GM21423 (cell line): ENCODE results near the gene HPCAL1.

Experiments used
- ATAC-seq: cut with Tn5 transposase; IDR thresholded peaks from one replicate; pipeline ENCODE4 v1.9.1; 2021; ENCODE audit warnings: mild to moderate bottlenecking, moderate library complexity; ENCODE audit not compliant: unreplicated experiment

Gene HPCAL1

DNA sequence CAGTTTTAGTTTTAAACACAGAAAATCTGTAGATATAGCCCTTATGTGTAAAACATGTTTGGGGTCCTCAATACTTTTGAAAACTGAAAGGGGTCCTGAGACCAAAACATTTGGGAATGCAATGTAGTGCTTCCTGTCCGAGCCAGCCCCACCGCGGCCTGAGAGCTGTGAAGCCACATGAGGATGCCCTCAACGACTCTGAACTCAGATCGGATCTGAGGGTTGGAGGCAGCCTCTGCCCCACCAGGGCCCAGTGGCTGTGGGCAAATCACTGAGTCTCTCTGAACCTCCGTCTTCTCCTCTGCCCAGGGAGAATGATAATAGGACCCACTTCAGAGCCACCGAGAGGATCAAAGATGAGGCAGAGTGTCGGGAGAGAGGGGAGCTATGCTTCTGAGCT is 33.4 kb upstream of the HPCAL1 start:
- ATAC-seq, result no peak

- ATAC-seq, result no peak
These were observed 32.7 kb upstream of the HPCAL1 start for GRCh38 chr2:10269711-10270610.

- no peak for ATAC-seq
These were observed 31.2 kb upstream of the HPCAL1 start for GRCh38 chr2:10271509-10271908.

- ATAC-seq, result no peak
These were observed 30.8 kb upstream of the HPCAL1 start for GRCh38 chr2:10271946-10272345.

DNA sequence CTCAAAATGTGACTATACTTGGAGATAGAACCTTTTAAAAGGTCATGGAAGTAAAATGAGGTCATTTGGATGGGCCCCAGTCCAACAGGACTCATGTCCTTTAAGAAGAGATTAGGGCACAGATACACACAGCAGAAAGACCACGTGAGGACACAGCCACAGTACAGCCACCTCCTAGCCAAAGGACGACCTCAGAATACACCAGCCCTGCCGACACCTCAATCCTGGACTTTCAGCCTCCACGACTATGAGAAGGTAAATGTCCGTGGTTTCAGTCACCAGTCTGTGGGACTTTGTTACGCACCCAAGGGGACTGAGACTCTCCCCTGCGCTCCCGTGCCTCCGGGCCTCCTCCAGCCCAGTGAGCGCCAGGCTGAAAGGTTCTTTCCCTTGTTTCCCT is 30.2 kb upstream of the HPCAL1 start:
- ATAC-seq, result no peak

- ATAC-seq, result no peak
These were observed 29.2 kb upstream of the HPCAL1 start for GRCh38 chr2:10273215-10274175.

DNA sequence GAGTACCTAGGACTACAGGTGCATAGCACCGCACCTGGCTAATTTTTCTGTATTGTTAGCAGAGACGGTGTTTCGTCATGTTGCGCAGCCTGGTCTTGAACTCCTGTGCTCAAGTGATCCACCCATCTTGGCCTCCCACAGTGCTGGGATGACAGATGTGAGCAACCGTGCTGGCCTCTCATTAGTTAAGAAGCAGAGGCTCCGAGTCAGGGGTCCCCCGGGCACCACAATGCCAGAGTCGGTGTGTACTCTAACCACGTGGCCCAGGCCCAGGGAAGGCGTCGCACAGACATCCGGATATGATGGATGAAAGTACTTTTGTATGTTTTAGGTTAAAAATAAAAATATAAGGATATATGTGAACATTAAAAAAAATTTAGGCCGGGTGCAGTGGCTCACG is 28.3 kb upstream of the HPCAL1 start:
- ATAC-seq, result no peak

DNA sequence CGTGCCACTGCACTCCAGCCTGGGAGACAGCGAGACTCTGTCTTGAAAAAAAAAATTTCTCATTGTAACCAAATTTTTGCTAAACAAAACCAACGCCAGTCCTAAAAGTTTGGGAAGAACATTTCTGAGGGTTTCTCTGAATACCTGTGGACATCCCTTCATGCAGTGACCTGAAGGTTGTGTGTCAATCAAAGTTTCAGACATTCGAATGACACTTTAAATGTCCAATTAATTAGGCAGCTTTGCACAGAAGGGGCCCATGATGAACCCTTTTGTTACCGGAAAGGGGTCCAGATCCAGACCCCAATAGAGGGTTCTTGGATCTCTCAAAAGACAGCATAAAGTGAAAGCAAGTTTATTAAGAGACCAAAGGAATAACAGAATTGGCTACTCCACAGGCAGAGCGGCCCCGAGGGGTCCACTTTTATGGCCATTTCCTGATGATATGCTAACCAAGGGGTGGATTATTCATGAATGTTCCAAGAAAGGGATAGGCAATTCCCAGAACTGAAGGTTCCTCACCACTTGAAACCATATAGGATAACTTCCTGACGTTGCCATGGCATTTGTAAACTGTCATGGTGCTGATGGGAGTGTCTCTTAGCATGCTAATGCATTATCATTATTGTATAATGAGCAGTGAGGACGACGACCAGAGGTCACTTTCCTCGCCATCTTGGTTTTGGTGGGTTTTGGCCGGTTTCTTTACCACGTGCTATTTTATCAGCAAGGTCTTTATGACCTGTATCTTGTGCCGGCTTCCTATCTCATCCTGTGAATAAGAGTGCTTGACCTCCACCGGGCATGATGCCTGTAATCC is 27.5 kb upstream of the HPCAL1 start:
- ATAC-seq, result no peak

DNA sequence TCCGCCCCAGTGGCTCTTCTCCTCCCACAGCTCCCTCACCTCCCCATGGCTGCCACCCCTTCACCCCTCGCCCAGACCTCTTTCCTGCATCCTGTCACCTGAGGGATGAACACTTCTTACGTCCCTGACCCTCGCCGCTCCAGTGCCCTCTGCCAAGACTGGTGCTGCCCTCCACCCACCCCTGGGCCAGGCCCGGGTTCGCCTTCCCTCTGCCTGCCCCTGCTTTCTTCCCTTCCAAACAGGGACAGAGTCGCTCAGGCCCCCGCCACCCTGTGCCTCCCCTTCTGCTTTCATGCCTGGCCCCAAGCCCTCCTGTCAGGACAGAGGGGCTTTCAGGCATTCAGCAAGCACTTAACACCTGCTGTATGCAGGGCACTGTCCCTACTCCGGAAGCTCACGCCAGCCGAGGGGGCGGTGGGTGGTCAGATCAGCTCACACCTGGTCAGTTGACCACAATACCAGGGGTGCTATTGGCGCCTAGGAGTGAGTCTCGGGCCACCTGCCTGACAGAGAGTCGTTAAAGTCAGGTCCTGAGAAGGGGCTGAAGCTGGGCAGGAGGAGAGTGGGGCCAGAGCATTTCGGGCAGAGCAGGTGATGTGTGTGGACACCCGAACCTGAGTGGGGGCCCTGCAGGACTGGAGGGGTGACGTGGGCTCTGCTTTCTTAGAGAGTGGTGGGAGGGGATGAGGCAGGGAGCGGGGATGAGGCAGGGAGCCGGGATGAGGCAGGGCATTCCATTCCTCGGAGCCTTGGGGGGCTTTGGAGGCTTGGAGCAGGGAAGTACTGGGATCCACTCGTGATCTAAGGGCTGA is 26.0 kb upstream of the HPCAL1 start:
- ATAC-seq, result no peak

GRCh38 chr2:10277293-10278028 is 25.2 kb upstream of the HPCAL1 start:
- no peak for ATAC-seq

DNA sequence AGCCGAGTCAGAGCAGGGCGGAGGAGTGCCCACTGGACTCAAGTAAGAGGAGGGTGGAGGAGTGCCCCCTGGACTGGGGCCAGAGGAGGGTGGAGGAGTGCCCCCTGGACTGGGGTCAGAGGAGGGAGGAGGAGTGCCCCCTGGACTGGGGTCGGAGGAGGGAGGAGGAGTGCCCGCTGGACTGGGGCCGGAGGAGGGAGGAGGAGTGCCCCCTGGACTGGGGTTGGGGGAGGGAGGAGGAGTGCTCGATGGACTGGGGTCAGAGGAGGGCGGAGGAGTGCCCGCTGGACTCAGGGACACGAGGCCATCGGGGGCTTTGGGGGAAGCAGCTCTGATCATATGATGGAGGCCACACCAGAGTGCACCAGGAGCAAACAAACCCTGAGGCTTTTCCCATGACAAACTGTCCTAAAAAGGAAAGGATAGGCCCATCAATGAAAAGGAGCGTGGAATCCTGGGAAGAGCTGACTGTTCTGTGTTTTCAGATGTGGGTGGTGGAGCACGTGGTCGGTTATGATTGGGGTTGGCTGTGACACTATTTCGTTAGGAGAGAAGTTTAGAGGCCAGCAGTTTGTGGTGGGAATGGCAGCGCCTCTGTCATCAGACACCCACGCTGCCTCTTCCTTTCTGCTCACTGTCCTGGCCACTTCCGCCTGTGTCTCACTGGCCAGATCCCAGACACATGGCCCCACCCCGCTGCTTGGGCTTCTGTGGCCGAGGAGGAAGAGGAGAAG is 24.5 kb upstream of the HPCAL1 start:
- no peak for ATAC-seq

DNA sequence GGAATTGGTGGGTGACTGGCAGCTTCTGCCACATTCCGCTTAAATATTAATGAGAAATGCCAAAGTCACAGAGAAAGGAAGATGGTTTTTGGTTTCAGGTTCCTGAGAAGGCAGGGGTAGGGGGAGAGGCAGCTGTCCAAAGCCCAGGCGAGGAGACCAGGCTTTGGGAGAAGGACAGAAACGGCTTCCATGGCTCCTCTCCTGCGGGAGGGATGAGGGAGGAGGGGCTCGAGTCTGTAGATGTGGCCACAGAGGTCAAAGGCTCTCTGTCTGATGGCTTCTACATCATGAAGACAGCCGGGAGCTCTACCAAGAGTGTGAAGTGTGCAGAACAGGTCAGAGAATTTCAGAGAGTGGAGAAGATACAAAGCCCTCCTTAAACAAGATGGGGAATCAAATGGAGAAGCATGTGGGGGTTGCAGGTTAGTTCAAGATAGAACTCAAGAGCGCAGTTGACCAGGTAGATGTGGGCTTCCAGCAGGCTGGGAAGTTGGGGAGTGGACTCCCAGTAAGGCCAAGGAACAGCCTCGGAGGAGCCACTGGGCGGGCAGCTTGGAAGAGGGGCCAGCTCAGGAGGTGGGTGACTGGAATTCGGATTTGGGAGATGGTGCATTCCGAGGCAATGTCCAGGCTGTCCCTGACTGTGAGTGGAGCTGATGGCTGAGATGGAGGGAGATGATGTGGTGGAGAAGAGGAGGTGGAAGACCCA is 23.8 kb upstream of the HPCAL1 start:
- ATAC-seq, result no peak

GRCh38 chr2:10279472-10279870 is 23.2 kb upstream of the HPCAL1 start:
- ATAC-seq, result no peak

DNA sequence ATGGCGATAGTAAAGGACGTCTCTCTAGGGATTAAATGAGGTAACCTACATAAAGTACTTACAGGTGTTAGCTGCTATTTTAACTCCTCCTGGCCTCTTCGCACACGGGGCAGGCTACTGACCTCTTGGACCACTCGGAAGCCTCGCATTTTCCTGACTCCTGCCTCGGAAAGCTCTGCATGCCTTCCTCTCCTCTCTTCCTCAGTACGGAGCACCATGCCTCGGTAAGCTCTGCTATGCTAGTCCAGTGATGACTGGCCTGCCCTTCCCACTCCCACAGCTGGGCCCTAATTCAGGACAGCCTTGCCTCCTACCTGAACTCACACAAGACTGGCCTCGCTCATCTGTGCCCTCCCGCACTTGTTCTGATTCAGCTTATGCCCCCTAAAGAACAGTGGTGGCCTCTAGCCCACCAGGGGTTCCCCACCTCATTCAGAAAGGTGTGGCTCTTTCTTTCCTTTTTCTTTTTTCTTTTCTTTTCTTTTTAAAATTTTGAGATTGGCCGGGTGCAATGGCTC is 22.7 kb upstream of the HPCAL1 start:
- ATAC-seq, result no peak

- ATAC-seq, result no peak
These were observed 20.8 kb upstream of the HPCAL1 start for GRCh38 chr2:10281891-10282290.

DNA sequence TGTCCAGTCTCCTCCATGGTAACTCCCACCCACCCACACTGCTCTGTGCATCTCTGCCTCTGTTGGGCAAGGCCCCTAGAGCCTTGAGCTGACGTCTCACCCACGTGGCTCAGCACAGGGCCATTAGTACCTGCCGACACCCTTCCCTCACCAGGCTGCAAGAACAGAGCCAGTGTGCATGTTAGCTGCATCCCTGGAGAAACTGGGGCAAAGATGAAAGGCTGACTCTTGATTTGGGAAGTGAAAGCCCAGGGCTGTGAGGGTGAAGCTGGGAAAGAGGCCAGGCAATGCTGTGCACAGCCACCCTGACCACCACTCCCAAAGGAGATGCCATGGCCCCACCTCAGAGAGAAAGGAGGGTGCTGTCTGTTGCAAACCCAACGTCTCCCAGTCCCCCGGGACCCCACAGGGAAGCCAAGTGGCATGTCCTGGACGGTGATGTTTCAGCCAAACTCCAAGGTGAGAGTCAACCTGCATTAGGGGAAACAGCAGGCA is 20.0 kb upstream of the HPCAL1 start:
- no peak for ATAC-seq
